PC-9 (cell line): ENCODE measurements around the gene MAMLD1. TPM values are rescaled to one million over a fixed set of nuclear protein-coding genes. Genes with fewer than 3 reads are reported as not detected.

Experiments
- BruUV-seq: library from RNA; stranded (reverse); fragments of 400-500 nt; replicated peaks from 2 replicates; lab custom pipeline; 2021; lab: Mats Ljungman, UMichigan
- CTCF ChIA-PET: fragments of 300-600 bp; sonication (Branson Sonifier 250); formaldehyde crosslinking; loops from one replicate; lab custom pipeline; 2022; ENCODE audit warnings: antibody characterized with exemption; lab: Charles Lee
- POLR2A ChIA-PET: fragments of 300-600 bp; sonication (Branson Sonifier 250); formaldehyde crosslinking; loops from one replicate; lab custom pipeline; 2022; ENCODE audit warnings: antibody characterized with exemption; ENCODE audit not compliant: unreplicated experiment; lab: Charles Lee
- DNase-seq, 2 experiments: peaks; one replicate each; pipeline versions ENCODE4 v3.0.0 to v3.0.0-alpha.2; 2015 to 2022; ENCODE audit warnings: mixed read lengths in 1 of 2
- H2AFZ ChIP-seq: fragments of 200-600 bp; sonication (generic); 2 replicates; pipeline ENCODE4 v1.8.1; 2017; ENCODE audit warnings: antibody characterized with exemption
- H3F3A ChIP-seq: fragments of 200-600 bp; sonication (generic); 2 replicates; pipeline ENCODE4 v1.8.1; 2017; ENCODE audit warnings: antibody characterized with exemption, mild to moderate bottlenecking, low read depth; ENCODE audit not compliant: insufficient read depth
- H3K27ac ChIP-seq: fragments of 200-600 bp; sonication (generic); 2 replicates; pipeline ENCODE4 v1.6.1; 2016; ENCODE audit warnings: mixed run types
- H3K27me3 ChIP-seq: fragments of 200-600 bp; sonication (generic); 2 replicates; pipeline ENCODE4 v1.6.1; 2016; ENCODE audit warnings: low read depth, mixed run types; ENCODE audit not compliant: insufficient read depth
- H3K36me3 ChIP-seq: fragments of 200-600 bp; sonication (generic); 2 replicates; pipeline ENCODE4 v1.6.1; 2016; ENCODE audit warnings: low read depth, mixed run types
- H3K4me1 ChIP-seq: fragments of 200-600 bp; sonication (generic); replicated peaks from 2 replicates; pipeline ENCODE4 v1.6.1; 2016; ENCODE audit warnings: mixed run types; ENCODE audit not compliant: insufficient read depth
- H3K4me2 ChIP-seq: fragments of 200-600 bp; sonication (generic); 2 replicates; pipeline ENCODE4 v1.6.1; 2017; ENCODE audit warnings: mixed run types
- H3K4me3 ChIP-seq: fragments of 200-600 bp; sonication (generic); 2 replicates; pipeline ENCODE4 v1.6.1; 2016; ENCODE audit warnings: mixed run types
- H3K79me2 ChIP-seq: fragments of 200-600 bp; sonication (generic); 2 replicates; pipeline ENCODE4 v1.6.1; 2017; ENCODE audit warnings: low read depth, mixed run types
- H3K9me2 ChIP-seq: fragments of 200-600 bp; sonication (generic); 2 replicates; pipeline ENCODE4 v1.8.1; 2017; ENCODE audit warnings: mild to moderate bottlenecking; ENCODE audit not compliant: insufficient read depth
- H3K9me3 ChIP-seq: fragments of 200-600 bp; sonication (generic); 2 replicates; pipeline ENCODE4 v1.8.1; 2016; ENCODE audit warnings: low read depth; ENCODE audit not compliant: insufficient read depth
- H4K20me1 ChIP-seq: fragments of 200-600 bp; sonication (generic); 2 replicates; pipeline ENCODE4 v1.8.1; 2017; ENCODE audit not compliant: insufficient read depth
- EZH2 ChIP-seq: fragments of 200-600 bp; sonication (generic); IDR thresholded peaks from 2 replicates; pipeline ENCODE4 v1.8.0; 2017; ENCODE audit warnings: antibody characterized with exemption, low read depth
- intact Hi-C: fragments of 100-400 bp; cut with micrococcal nuclease; formaldehyde crosslinking; loops from one replicate; pipeline ENCODE4 v1.10.0; 2022; ENCODE audit not compliant: unreplicated experiment
- total RNA-seq: library from RNA; stranded (reverse); gene quantifications from 2 replicates; pipeline ENCODE4 v1.2.3, GENCODE V29; 2021
- TF ChIP-seq, protein P1 (sequence below): fragments of 200-600 bp; sonication (generic); conservative IDR thresholded peaks from 2 replicates; pipeline ENCODE4 v1.6.1; 2017; ENCODE audit warnings: mixed run types, antibody characterized with exemption, mild to moderate bottlenecking, moderate library complexity

MAMLD1 gene
- total RNA-seq, 1 experiment from 2014 or later, result 2.5 TPM

DNA sequence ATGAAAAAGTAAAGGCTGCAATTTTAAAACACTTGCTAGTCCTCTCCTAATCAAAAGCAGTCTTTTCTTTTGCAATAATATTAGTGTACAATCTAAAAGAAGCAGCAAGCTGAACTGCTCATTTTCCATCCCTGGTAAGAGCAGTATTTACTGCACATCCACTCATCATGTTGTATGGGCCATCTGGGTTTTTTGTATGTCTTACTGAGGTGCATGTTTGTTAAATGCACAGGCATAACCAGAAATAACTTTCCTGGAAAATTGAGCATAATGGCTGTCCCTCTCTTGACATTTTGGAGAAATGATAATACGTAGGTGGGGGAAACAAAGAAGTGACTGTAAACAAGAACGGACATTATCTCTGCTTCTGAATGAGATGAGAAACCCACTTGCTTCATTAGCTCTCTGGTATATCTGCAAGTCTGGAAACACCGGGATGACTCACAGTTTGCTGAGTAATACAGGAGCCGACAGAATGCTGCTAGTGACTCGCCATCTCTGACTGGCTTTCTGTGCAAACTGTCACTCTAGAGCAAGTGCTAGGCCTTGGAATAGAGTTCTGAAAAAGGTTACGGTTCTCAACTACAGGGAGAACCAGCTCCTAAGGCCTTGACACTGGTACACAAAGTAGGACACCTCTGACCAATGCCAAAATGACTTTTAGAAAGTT lies 119.6 kb downstream of the MAMLD1 start:
- Histone ChIP-seq H3K36me3 (no peaks in the 10 kb centered on the region), H3K4me2 (peak overlapping the region; percentile 44), H3K27ac (0 out of 2 replicates have a peak overlapping the region, but pooled peaks have one; percentile 1), H3K4me3 (no peak overlapping the region), H3K27me3 (no peaks in the 10 kb centered on the region), H3K9me2 (no peaks in the 10 kb centered on the region), H2AFZ (no peak overlapping the region), H3K4me1 (peaks cover 17% of the 10 kb centered on the region), H3F3A (peaks cover 18% of the 10 kb centered on the region), H3K9me3 (no peaks in the 10 kb centered on the region), H3K79me2 (no peaks in the 10 kb centered on the region), H4K20me1 (no peaks in the 10 kb centered on the region)
- DNase-seq, result peak; percentile 51 to 88
- intact Hi-C loops, result loop anchor here (5.0 to 10.0 kb wide), 2 partner anchors 280 to 338 kb away; no protein-coding TSS in a partner anchor
- no peak for TF ChIP-seq EZH2
- TF ChIP-seq, protein P1, sequence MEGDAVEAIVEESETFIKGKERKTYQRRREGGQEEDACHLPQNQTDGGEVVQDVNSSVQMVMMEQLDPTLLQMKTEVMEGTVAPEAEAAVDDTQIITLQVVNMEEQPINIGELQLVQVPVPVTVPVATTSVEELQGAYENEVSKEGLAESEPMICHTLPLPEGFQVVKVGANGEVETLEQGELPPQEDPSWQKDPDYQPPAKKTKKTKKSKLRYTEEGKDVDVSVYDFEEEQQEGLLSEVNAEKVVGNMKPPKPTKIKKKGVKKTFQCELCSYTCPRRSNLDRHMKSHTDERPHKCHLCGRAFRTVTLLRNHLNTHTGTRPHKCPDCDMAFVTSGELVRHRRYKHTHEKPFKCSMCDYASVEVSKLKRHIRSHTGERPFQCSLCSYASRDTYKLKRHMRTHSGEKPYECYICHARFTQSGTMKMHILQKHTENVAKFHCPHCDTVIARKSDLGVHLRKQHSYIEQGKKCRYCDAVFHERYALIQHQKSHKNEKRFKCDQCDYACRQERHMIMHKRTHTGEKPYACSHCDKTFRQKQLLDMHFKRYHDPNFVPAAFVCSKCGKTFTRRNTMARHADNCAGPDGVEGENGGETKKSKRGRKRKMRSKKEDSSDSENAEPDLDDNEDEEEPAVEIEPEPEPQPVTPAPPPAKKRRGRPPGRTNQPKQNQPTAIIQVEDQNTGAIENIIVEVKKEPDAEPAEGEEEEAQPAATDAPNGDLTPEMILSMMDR, result no peak
- BruUV-seq, result no TSS peak
- ChIA-PET CTCF (interaction anchor here (0.6 to 0.7 kb wide), 3 partner anchors 73 to 156 kb away, joined by 3 read pairs; no protein-coding TSS in a partner anchor), POLR2A (no interaction called here)

DNA sequence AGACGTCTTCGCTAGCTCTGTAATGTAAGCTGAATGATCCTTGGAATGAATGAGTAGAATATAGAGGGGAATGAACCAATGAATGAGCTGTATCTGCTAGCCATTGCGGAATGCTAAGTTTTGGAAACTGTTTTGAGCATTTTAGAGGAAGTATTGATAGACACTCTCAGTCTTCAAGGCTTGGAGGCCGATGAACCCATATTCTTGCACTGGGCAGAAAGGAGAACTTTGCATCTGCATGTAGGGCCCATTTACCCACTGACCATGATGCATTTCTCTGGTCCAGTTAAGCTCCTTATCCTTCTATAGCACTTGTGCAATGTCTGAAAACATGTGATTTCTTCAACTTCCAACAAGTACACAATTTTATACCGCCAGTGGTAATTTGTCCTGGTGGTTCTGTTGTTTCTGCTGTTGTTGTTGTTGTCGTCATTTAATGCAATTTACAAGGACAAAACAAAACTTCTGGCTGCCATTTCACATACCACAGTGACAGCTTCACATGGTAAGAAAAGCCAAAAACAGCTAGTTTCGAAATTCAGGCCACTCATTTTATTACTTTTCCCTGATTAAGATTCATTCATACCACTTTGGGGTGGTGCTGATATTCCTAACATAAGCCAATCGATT lies 120.4 kb downstream of the MAMLD1 start:
- Histone ChIP-seq H3K4me3 (no peak overlapping the region), H3K79me2 (no peaks in the 10 kb centered on the region), H4K20me1 (no peaks in the 10 kb centered on the region), H3K27ac (0 out of 2 replicates have a peak overlapping the region, but pooled peaks have one; percentile 1), H3K9me2 (no peaks in the 10 kb centered on the region), H2AFZ (no peak overlapping the region), H3K4me1 (peaks cover 17% of the 10 kb centered on the region), H3K9me3 (no peaks in the 10 kb centered on the region), H3K27me3 (no peaks in the 10 kb centered on the region), H3K36me3 (no peaks in the 10 kb centered on the region), H3F3A (peaks cover 18% of the 10 kb centered on the region), H3K4me2 (peak overlapping the region; percentile 44)
- intact Hi-C loops, result loop anchor here (5.0 to 10.0 kb wide), 2 partner anchors 281 to 339 kb away; no protein-coding TSS in a partner anchor
- ChIA-PET POLR2A (no interaction called here), CTCF (interaction anchor here (0.6 kb wide), 1 partner anchor 58 kb away, joined by 3 read pairs; no protein-coding TSS in a partner anchor)
- no TSS peak for BruUV-seq
- no peak for DNase-seq
- TF ChIP-seq, protein P1, result no peak
- no peak for TF ChIP-seq EZH2

- H3F3A ChIP-seq, result peaks cover 18% of the 10 kb centered on the region
- H2AFZ ChIP-seq, result no peak overlapping the region
- no peaks in the 10 kb centered on the region for H3K9me3 ChIP-seq
- CTCF ChIA-PET, result interaction anchor here (0.7 to 1.6 kb wide), 2 partner anchors 62 to 120 kb away, joined by 4 read pairs; no protein-coding TSS in a partner anchor
- no peaks in the 10 kb centered on the region for H3K9me2 ChIP-seq
- H3K79me2 ChIP-seq, result no peaks in the 10 kb centered on the region
- intact Hi-C loops, result loop anchor here (5.0 to 10.0 kb wide), 3 partner anchors 101 to 524 kb away; no protein-coding TSS in a partner anchor
- H3K4me1 ChIP-seq, result peaks cover 17% of the 10 kb centered on the region
- TF ChIP-seq EZH2, result no peak
- TF ChIP-seq, protein P1, result peak; percentile 85
- no peaks in the 10 kb centered on the region for H4K20me1 ChIP-seq
- no peak overlapping the region for H3K27ac ChIP-seq
- H3K4me2 ChIP-seq, result no peak overlapping the region
- H3K4me3 ChIP-seq, result no peak overlapping the region
- H3K36me3 ChIP-seq, result no peaks in the 10 kb centered on the region
- DNase-seq, result peak; percentile 33 to 46
- BruUV-seq, result no TSS peak
- H3K27me3 ChIP-seq, result no peaks in the 10 kb centered on the region
- POLR2A ChIA-PET, result no interaction called here
Measured at GRCh38 chrX:150486011-150486410, 122.9 kb downstream of the MAMLD1 start.
